Neural progenitor cell (in vitro differentiated cells): Measurements from ENCODE around the gene HSD11B2. TPM values are rescaled to one million over a fixed set of nuclear protein-coding genes. Genes with fewer than 3 reads are reported as not detected.
A peak's percentile ranks its signal among the peaks of the same experiment; 100 is the strongest.

ENCODE experiments used
- DNase-seq: peaks from one replicate; pipeline ENCODE4 v3.0.0-alpha.2; 2016; ENCODE audit warnings: low spot score
- H2AFZ ChIP-seq: fragments of 200-600 bp; sonication (generic); replicated peaks from 2 replicates; pipeline ENCODE4 v1.6.1; 2016; ENCODE audit warnings: antibody characterized with exemption
- H3F3A ChIP-seq: fragments of 200-600 bp; sonication (generic); 2 replicates; pipeline ENCODE4 v1.6.1; 2016; ENCODE audit warnings: antibody characterized with exemption, low read depth
- H3K27ac ChIP-seq: fragments of 200-600 bp; sonication (generic); 2 replicates; pipeline ENCODE4 v1.5.1; 2016; ENCODE audit warnings: mild to moderate bottlenecking
- H3K27me3 ChIP-seq: fragments of 200-600 bp; sonication (generic); 2 replicates; pipeline ENCODE4 v1.6.1; 2016; ENCODE audit warnings: mild to moderate bottlenecking, moderate library complexity
- H3K36me3 ChIP-seq: fragments of 200-600 bp; sonication (generic); 2 replicates; pipeline ENCODE4 v1.5.1; 2016
- H3K4me1 ChIP-seq: fragments of 200-600 bp; sonication (generic); 2 replicates; pipeline ENCODE4 v1.6.1; 2016; ENCODE audit warnings: mixed run types
- H3K4me2 ChIP-seq: fragments of 200-600 bp; sonication (generic); 2 replicates; pipeline ENCODE4 v1.6.1; 2016
- H3K4me3 ChIP-seq: fragments of 200-600 bp; sonication (generic); 2 replicates; pipeline ENCODE4 v1.5.1; 2016
- H3K79me2 ChIP-seq: fragments of 200-600 bp; sonication (generic); 2 replicates; pipeline ENCODE4 v1.6.1; 2016; ENCODE audit warnings: low read depth
- H3K9ac ChIP-seq: fragments of 200-600 bp; sonication (generic); 2 replicates; pipeline ENCODE4 v1.6.1; 2016
- H3K9me3 ChIP-seq: fragments of 200-600 bp; sonication (generic); 2 replicates; pipeline ENCODE4 v1.5.1; 2016; ENCODE audit warnings: low read depth
- H4K20me1 ChIP-seq: fragments of 200-600 bp; sonication (generic); 2 replicates; pipeline ENCODE4 v1.6.1; 2016; ENCODE audit warnings: low read depth
- H3K27ac Mint-ChIP-seq: 3 replicates; pipeline ENCODE4 v1.8.0; 2021; ENCODE audit warnings: mixed read lengths
- H3K27me3 Mint-ChIP-seq: 2 replicates; pipeline ENCODE4 v1.8.0; 2022; ENCODE audit warnings: low read depth, mild to moderate bottlenecking, inconsistent platforms, moderate library complexity, mixed read lengths; ENCODE audit not compliant: insufficient read depth
- H3K36me3 Mint-ChIP-seq: 3 replicates; pipeline ENCODE4 v1.8.0; 2021; ENCODE audit warnings: mixed read lengths
- H3K4me1 Mint-ChIP-seq: 3 replicates; pipeline ENCODE4 v1.8.0; 2021; ENCODE audit warnings: mixed read lengths
- H3K4me3 Mint-ChIP-seq: 3 replicates; pipeline ENCODE4 v1.8.0; 2021; ENCODE audit warnings: mild to moderate bottlenecking, moderate library complexity, mixed read lengths
- H3K9me3 Mint-ChIP-seq: 3 replicates; pipeline ENCODE4 v1.8.0; 2020; ENCODE audit warnings: mixed read lengths
- EZH2 ChIP-seq: fragments of 200-600 bp; sonication (generic); IDR thresholded peaks from 2 replicates; pipeline ENCODE4 v1.6.1; 2017; ENCODE audit warnings: antibody characterized with exemption, mild to moderate bottlenecking, moderate library complexity
- EZH2phosphoT487 ChIP-seq: fragments of 200-600 bp; sonication (generic); IDR thresholded peaks from 2 replicates; pipeline ENCODE4 v1.6.1; 2017; ENCODE audit warnings: antibody characterized with exemption
- total RNA-seq: library from RNA; depleted of rRNA; stranded (reverse); fragments of >200 nt; gene quantifications from 2 replicates; pipeline ENCODE4 v1.2.3, GENCODE V29; 2015; ENCODE audit warnings: low replicate concordance
- TF ChIP-seq, protein P1 (sequence below): fragments of 200-600 bp; sonication (generic); IDR thresholded peaks from 2 replicates; pipeline ENCODE4 v1.5.1; 2017; ENCODE audit warnings: antibody characterized with exemption, mild to moderate bottlenecking

Gene HSD11B2
- total RNA-seq, 1 donor from 2014 or later: not detected

DNA sequence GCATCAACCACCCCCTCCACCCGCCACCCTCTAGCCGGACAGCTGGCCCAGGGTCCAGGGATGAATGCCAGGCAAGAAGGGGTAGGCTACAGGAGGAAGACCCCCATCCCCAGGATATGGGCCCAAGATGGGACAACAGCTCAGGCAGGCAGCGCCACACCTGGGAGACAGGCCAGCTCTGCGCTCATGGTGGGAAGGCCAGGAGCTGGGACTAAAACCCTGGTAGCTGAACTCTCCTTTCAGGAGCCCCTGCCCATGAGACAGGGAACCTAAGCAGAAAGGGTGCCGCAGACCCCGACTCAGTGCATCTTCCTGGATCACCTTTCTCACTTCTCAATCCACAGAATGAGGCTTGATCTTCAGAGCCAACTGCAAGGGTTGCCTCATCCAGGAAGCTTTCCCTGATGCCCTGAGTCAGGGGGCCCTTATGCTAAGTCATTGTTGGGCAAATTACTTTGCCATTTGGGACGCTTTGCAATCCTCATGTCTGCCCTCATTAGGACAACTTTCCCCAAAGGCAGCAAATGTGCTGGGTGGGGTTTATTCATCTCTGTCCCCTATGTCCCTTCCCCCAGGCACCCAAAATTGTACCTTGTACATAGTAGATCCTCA lies 23.6 kb upstream of the HSD11B2 start:
- DNase-seq: no peak
- Mint-ChIP-seq H3K27ac (no peak overlapping the region), H3K9me3 (no peaks in the 10 kb centered on the region), H3K4me3 (no peak overlapping the region), H3K36me3 (peaks cover 6% of the 10 kb centered on the region), H3K4me1 (peaks cover 16% of the 10 kb centered on the region), H3K27me3 (peaks cover 3% of the 10 kb centered on the region)
- Histone ChIP-seq H4K20me1 (no peaks in the 10 kb centered on the region), H2AFZ (no peak overlapping the region), H3K27ac (no peak overlapping the region), H3K36me3 (no peaks in the 10 kb centered on the region), H3K9me3 (no peaks in the 10 kb centered on the region), H3K4me1 (no peaks in the 10 kb centered on the region), H3K27me3 (no peaks in the 10 kb centered on the region), H3K79me2 (no peaks in the 10 kb centered on the region), H3K4me3 (no peak overlapping the region), H3K9ac (no peak overlapping the region), H3F3A (no peaks in the 10 kb centered on the region), H3K4me2 (no peak overlapping the region)
- TF ChIP-seq, protein P1, sequence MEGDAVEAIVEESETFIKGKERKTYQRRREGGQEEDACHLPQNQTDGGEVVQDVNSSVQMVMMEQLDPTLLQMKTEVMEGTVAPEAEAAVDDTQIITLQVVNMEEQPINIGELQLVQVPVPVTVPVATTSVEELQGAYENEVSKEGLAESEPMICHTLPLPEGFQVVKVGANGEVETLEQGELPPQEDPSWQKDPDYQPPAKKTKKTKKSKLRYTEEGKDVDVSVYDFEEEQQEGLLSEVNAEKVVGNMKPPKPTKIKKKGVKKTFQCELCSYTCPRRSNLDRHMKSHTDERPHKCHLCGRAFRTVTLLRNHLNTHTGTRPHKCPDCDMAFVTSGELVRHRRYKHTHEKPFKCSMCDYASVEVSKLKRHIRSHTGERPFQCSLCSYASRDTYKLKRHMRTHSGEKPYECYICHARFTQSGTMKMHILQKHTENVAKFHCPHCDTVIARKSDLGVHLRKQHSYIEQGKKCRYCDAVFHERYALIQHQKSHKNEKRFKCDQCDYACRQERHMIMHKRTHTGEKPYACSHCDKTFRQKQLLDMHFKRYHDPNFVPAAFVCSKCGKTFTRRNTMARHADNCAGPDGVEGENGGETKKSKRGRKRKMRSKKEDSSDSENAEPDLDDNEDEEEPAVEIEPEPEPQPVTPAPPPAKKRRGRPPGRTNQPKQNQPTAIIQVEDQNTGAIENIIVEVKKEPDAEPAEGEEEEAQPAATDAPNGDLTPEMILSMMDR: no peak
- TF ChIP-seq EZH2phosphoT487: no peak
- TF ChIP-seq EZH2: no peak

DNA sequence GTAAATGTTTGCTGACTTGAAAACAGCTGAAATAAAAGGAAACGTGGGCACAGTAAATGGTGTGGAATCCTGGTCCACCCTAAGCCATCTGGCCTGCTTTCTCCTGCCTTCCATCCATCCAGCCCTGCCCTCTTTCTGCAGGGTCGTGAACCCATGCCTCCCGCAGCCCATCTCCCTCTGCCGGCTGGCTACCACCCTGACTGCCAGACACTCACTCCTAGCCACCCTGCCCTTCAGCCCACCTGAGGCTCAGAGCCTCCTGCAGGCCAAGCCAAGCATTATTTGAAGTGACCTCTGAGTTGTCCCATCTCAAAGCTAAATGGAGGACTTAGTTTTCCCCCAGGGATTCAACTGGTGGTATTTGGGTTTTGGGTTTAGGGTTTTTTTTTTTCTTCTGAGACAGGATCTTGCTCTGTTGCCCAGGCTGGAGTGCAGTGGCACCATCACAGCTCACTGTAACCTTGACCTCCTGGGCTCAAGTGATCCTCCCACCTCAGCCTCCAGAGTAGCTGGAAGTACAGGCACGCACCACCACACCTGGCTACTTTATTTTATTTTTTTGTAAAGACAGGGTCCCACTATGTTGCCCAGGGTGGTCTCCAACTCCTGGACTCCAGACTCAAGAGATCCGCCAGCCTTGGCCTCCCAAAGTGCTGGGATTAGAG lies 23.0 kb upstream of the HSD11B2 start:
- H3K36me3 Mint-ChIP-seq: peaks cover 6% of the 10 kb centered on the region
- H2AFZ ChIP-seq: no peak overlapping the region
- no peaks in the 10 kb centered on the region for H3K9me3 ChIP-seq
- peak overlapping the region; percentile 27 for H3K4me3 Mint-ChIP-seq
- no peak overlapping the region for H3K27ac Mint-ChIP-seq
- TF ChIP-seq EZH2: no peak
- TF ChIP-seq EZH2phosphoT487: no peak
- TF ChIP-seq, protein P1: no peak
- H3K9me3 Mint-ChIP-seq: no peaks in the 10 kb centered on the region
- H3K79me2 ChIP-seq: no peaks in the 10 kb centered on the region
- H3K27me3 Mint-ChIP-seq: peaks cover 3% of the 10 kb centered on the region
- H3K9ac ChIP-seq: no peak overlapping the region
- no peak overlapping the region for H3K27ac ChIP-seq
- no peaks in the 10 kb centered on the region for H3K27me3 ChIP-seq
- H3K4me3 ChIP-seq: no peak overlapping the region
- H3K36me3 ChIP-seq: no peaks in the 10 kb centered on the region
- no peaks in the 10 kb centered on the region for H4K20me1 ChIP-seq
- no peak overlapping the region for H3K4me2 ChIP-seq
- H3F3A ChIP-seq: no peaks in the 10 kb centered on the region
- no peak for DNase-seq
- H3K4me1 Mint-ChIP-seq: peaks cover 16% of the 10 kb centered on the region
- H3K4me1 ChIP-seq: no peaks in the 10 kb centered on the region

DNA sequence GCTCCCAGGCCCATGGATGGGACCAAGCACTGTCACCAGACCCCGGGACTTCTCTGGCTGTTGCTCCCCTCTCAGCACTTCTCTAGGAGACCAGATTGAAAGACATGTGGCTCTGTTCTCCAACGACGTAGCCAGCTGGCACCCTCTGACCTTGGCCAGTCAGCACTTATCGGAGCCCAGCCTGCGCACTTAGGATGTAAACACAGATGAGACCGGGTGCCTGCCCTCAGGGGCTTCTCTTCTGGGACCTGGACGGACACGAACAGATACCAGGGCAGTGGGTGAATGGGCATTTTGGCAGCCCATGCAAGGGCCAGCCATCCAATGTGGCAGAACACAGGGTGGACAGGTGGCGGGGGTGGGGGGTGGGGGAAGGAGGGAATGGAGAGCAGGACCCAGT lies 21.3 kb upstream of the HSD11B2 start:
- Histone ChIP-seq H3K79me2 (no peaks in the 10 kb centered on the region), H3K9ac (no peak overlapping the region), H2AFZ (no peak overlapping the region), H3K36me3 (no peaks in the 10 kb centered on the region), H3K4me2 (no peak overlapping the region), H3K4me3 (no peak overlapping the region), H3K27me3 (no peaks in the 10 kb centered on the region), H3K4me1 (no peaks in the 10 kb centered on the region), H3F3A (no peaks in the 10 kb centered on the region), H4K20me1 (no peaks in the 10 kb centered on the region), H3K9me3 (no peaks in the 10 kb centered on the region), H3K27ac (no peak overlapping the region)
- Mint-ChIP-seq H3K4me3 (no peak overlapping the region), H3K27ac (no peak overlapping the region), H3K27me3 (peaks cover 3% of the 10 kb centered on the region), H3K4me1 (peaks cover 16% of the 10 kb centered on the region), H3K36me3 (peaks cover 5% of the 10 kb centered on the region), H3K9me3 (no peaks in the 10 kb centered on the region)
- TF ChIP-seq EZH2: no peak
- TF ChIP-seq EZH2phosphoT487: no peak
- TF ChIP-seq, protein P1: no peak
- DNase-seq: no peak
